ENCODE results near the gene VTI1A. TPM values are rescaled to one million over a fixed set of nuclear protein-coding genes. Genes with fewer than 3 reads are reported as not detected.

VTI1A gene
- total RNA-seq, 1 experiment from 2014 or later, result 22.0 TPM

GRCh38 chr10:112456533-112456932, 9.5 kb downstream of the VTI1A start:
- Histone ChIP-seq H2BK15ac (ENCODE audit: low read depth, low read length) (no peak overlapping the region), H3K18ac (ENCODE audit: insufficient read length, low read depth, low read length) (no peak overlapping the region), H3K56ac (ENCODE audit: insufficient read length, low read depth, low read length) (no peak overlapping the region), H4K91ac (ENCODE audit: insufficient read length, low read depth, low read length) (no peak overlapping the region), H3K23me2 (ENCODE audit: insufficient read length, low read depth, low read length, poor library complexity, severe bottlenecking) (no peaks in the 10 kb centered on the region), H3K23ac (ENCODE audit: insufficient read length, low read depth, low read length) (no peak overlapping the region), H4K5ac (ENCODE audit: insufficient read length, low read depth, low read length) (no peak overlapping the region), H3K79me1 (ENCODE audit: insufficient read depth, low read depth, low read length, poor library complexity, severe bottlenecking) (no peaks in the 10 kb centered on the region), H3K27me3 (ENCODE audit: insufficient read depth, low read length) (no peaks in the 10 kb centered on the region), H3K79me2 (ENCODE audit: insufficient read depth, low read length) (no peaks in the 10 kb centered on the region), H2BK120ac (ENCODE audit: low read depth, low read length, poor library complexity, severe bottlenecking) (no peak overlapping the region), H3K9ac (ENCODE audit: extremely low read depth, insufficient read length, low read length) (no peak overlapping the region), H3K4me2 (ENCODE audit: insufficient read depth, insufficient read length, low read length) (no peak overlapping the region), H2BK12ac (ENCODE audit: insufficient read length, low read depth, low read length) (no peak overlapping the region), H2AFZ (ENCODE audit: low read length) (no peak overlapping the region), H3K4me1 (ENCODE audit: insufficient read depth, low read length) (no peaks in the 10 kb centered on the region; the same call in 1 of the 2 replicates), H2BK5ac (ENCODE audit: insufficient read length, low read length) (no peak overlapping the region), H3K14ac (ENCODE audit: insufficient read depth, low read length) (no peak overlapping the region), H3T11ph (ENCODE audit: low read length) (no peak overlapping the region), H3K4ac (ENCODE audit: low read depth, low read length) (no peak overlapping the region), H4K8ac (replicated peaks; ENCODE audit: insufficient read length, low read depth, low read length) (no peak overlapping the region), H3K9me3 (ENCODE audit: control insufficient read depth, low read depth, low read length) (no peaks in the 10 kb centered on the region), H3K27ac (ENCODE audit: insufficient read length, low read depth, low read length) (no peak overlapping the region), H4K20me1 (ENCODE audit: control insufficient read depth, insufficient read depth, insufficient read length) (no peaks in the 10 kb centered on the region), H2BK20ac (ENCODE audit: low read depth, low read length, poor library complexity, severe bottlenecking) (no peak overlapping the region), H2AK5ac (ENCODE audit: insufficient read length, low read length) (no peak overlapping the region)
- DNase-seq, result no peak
- no peak overlapping the region for H3K4me3 Mint-ChIP-seq
- peaks cover 8 to 13% of the 10 kb centered on the region in 2 experiments; a peak in 4 of 5 replicates for H3K9me3 Mint-ChIP-seq
- no peaks in the 10 kb centered on the region for H3K4me1 Mint-ChIP-seq
- WGBS (ENCODE audit: extremely low coverage, insufficient read length, low lambda C conversion rate), result no CpG with 5 or more reads among the region's 2 CpGs
- TF ChIP-seq CTCF (conservative IDR thresholded peaks at IDR 0.05), result peak; percentile 56
- H3K36me3 Mint-ChIP-seq (ENCODE audit: insufficient read depth in 1 of 3, low read depth in 3 of 3), result peaks cover 2 to 14% (median 5%) of the 10 kb centered on the region in 3 experiments
- no peaks in the 10 kb centered on the region for H3K27me3 Mint-ChIP-seq (ENCODE audit: low read depth)
- H3K27ac Mint-ChIP-seq, result no peak overlapping the region

Data from H9 (cell line).